ENCODE data around the gene NME4.

DNA sequence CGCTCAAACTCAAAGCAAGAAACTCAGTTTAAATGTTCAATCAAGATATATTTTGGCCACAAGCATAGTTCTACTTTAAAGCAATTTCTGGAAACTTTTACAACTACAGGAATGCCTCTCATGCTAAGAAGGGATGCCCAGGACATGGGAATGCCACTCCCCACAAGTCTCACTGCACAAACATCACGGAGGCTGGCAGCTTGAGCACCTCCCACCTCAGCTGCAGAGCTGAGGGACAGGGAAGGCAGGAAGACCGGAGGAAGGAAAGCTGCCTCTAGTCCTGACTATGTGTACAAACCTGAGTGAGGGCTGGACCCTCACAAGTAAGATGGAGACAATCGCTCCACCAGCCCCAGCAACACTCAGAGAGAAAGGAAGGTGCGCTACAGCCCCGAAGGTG, 49.8 kb upstream of the NME4 start:
- no peak for TF ChIP-seq CTCF (conservative IDR thresholded peaks at IDR 0.05)
- no peak for TF ChIP-seq ZFX (IDR thresholded peaks at IDR 0.05)
